ENCODE measurements around the gene ST6GALNAC5.
A peak's percentile ranks its signal among the peaks of the same experiment; 100 is the strongest.

Gene ST6GALNAC5

DNA sequence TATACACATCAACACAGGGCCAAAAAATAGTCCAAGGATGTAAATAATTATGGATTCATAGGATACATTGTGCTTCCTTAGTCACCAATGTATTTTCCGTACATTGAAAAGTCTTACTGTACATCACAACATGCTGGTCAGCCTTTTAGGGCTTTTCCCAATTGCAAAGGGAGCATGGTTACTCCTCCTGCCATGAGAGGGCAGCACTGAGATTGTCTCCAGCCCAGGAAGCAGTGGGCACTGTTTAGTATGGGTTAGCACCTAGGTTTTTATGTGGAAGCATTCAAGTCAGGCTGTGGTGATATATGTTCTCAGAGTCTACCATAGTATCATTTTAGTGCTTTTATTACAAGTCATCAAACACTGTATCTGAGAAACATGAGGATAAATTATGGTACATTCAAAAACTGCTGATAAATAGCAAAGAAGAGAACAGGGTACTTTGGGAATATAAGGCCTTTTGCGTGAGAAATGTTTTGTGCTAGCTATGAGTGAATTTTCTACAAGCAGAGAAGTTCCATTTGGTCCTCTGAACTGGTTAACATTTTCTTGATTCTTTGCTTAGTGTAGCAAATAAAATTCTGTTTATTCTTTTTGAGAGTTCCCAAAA lies 34.0 kb downstream of the ST6GALNAC5 start:
- CTCF ChIA-PET, result interaction anchor here (0.7 kb wide), 1 partner anchor 201 kb away, joined by 3 read pairs; no protein-coding TSS in a partner anchor
- Histone ChIP-seq H3K4me1 (ENCODE audit: control insufficient read depth, insufficient read depth, low read length) (no peaks in the 10 kb centered on the region), H3K27ac (ENCODE audit: extremely low read depth, low read depth, low read length) (no peak overlapping the region), H3K4me3 (ENCODE audit: low read depth, low read length) (no peak overlapping the region), H3K9me3 (ENCODE audit: control insufficient read depth, insufficient read depth, low read depth, low read length) (no peaks in the 10 kb centered on the region), H3K36me3 (ENCODE audit: control insufficient read depth in 2 of 2, insufficient read depth in 1 of 2, low read length in 2 of 2) (no peaks in the 10 kb centered on the region)
- TF ChIP-seq ZNF654 (tag by site-specific recombination; IDR thresholded peaks at IDR 0.05; ENCODE audit: low read depth), result peak; percentile 36
- no peak for TF ChIP-seq ZSCAN5A (tag by site-specific recombination; IDR thresholded peaks at IDR 0.05)
- TF ChIP-seq, protein P1, sequence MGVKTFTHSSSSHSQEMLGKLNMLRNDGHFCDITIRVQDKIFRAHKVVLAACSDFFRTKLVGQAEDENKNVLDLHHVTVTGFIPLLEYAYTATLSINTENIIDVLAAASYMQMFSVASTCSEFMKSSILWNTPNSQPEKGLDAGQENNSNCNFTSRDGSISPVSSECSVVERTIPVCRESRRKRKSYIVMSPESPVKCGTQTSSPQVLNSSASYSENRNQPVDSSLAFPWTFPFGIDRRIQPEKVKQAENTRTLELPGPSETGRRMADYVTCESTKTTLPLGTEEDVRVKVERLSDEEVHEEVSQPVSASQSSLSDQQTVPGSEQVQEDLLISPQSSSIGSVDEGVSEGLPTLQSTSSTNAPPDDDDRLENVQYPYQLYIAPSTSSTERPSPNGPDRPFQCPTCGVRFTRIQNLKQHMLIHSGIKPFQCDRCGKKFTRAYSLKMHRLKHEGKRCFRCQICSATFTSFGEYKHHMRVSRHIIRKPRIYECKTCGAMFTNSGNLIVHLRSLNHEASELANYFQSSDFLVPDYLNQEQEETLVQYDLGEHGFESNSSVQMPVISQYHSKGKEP (tag by site-specific recombination; IDR thresholded peaks at IDR 0.05), result no peak
- no peak for TF ChIP-seq ZNF354C (tag by site-specific recombination; IDR thresholded peaks at IDR 0.05; ENCODE audit: borderline replicate concordance, low read depth)
- TF ChIP-seq, protein P2, sequence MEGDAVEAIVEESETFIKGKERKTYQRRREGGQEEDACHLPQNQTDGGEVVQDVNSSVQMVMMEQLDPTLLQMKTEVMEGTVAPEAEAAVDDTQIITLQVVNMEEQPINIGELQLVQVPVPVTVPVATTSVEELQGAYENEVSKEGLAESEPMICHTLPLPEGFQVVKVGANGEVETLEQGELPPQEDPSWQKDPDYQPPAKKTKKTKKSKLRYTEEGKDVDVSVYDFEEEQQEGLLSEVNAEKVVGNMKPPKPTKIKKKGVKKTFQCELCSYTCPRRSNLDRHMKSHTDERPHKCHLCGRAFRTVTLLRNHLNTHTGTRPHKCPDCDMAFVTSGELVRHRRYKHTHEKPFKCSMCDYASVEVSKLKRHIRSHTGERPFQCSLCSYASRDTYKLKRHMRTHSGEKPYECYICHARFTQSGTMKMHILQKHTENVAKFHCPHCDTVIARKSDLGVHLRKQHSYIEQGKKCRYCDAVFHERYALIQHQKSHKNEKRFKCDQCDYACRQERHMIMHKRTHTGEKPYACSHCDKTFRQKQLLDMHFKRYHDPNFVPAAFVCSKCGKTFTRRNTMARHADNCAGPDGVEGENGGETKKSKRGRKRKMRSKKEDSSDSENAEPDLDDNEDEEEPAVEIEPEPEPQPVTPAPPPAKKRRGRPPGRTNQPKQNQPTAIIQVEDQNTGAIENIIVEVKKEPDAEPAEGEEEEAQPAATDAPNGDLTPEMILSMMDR (tag by site-specific recombination; IDR thresholded peaks at IDR 0.05), result peak; percentile 29; the same call in 1 of the 2 replicates
- TF ChIP-seq EGR2 (tag by site-specific recombination; IDR thresholded peaks at IDR 0.05; ENCODE audit: low read depth), result no peak
- no peak for TF ChIP-seq BCL11A (tag by site-specific recombination; IDR thresholded peaks at IDR 0.05; ENCODE audit: low read depth)
- TF ChIP-seq KLF1 (tag by site-specific recombination; IDR thresholded peaks at IDR 0.05), result no peak
- no peak for TF ChIP-seq ZBTB17 (tag by site-specific recombination; IDR thresholded peaks at IDR 0.05)
- POLR2A ChIA-PET, result no interaction called here

DNA sequence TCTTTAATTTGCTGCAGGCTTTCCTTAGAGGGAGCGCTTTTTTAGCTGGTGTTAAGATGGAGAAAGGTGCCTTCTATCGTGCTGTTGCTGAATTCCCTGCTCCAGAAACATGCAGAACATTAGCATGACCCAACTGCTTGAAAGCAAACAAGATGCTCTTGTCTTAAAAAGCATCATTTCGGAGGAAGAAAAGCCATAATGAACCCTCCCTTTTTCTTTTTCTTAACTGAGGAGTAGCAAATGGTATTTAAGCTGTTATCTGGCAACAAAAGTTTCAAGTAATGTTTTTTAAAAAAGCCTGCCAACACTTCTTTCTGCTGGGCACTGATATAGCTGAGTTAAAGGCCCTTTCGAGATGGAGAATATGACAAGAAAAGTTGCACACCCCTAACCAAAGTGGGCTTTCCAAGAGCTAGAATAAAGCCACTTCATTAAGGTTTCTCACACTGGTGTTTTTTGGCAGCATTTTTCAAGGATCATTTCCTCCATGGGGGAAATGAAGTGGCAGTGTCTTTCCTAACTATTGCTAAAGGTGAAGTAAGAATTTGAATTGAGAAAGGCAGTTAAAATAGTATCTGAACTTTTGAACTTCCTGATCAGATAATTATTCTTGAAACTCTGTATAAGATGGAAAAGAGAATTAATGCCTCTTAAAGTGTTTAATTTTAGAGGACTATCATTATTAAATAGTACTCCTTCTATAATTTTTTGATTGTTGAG lies 38.8 kb downstream of the ST6GALNAC5 start:
- Histone ChIP-seq H3K4me1 (ENCODE audit: control insufficient read depth, insufficient read depth, low read length) (no peaks in the 10 kb centered on the region), H3K27ac (ENCODE audit: extremely low read depth, low read depth, low read length) (no peak overlapping the region), H3K4me3 (ENCODE audit: low read depth, low read length) (no peak overlapping the region), H3K9me3 (ENCODE audit: control insufficient read depth, insufficient read depth, low read depth, low read length) (no peaks in the 10 kb centered on the region), H3K36me3 (ENCODE audit: control insufficient read depth in 2 of 2, insufficient read depth in 1 of 2, low read length in 2 of 2) (no peaks in the 10 kb centered on the region)
- no peak for TF ChIP-seq ZNF184 (tag by site-specific recombination; IDR thresholded peaks at IDR 0.05)
- TF ChIP-seq ZNF555 (tag by site-specific recombination; conservative IDR thresholded peaks at IDR 0.05), result no peak
- TF ChIP-seq, protein P1 (tag by site-specific recombination; IDR thresholded peaks at IDR 0.05), result no peak
- no peak for TF ChIP-seq GLI4 (tag by site-specific recombination; IDR thresholded peaks at IDR 0.05)
- TF ChIP-seq ZSCAN30 (tag by site-specific recombination; IDR thresholded peaks at IDR 0.05), result no peak
- TF ChIP-seq ZNF449 (tag by site-specific recombination; IDR thresholded peaks at IDR 0.05), result no peak
- no peak for TF ChIP-seq ZNF140 (tag by site-specific recombination; IDR thresholded peaks at IDR 0.05)
- TF ChIP-seq ZNF341 (tag by site-specific recombination; IDR thresholded peaks at IDR 0.05; ENCODE audit: low read depth), result no peak
- no peak for TF ChIP-seq ZNF585B (tag by site-specific recombination; IDR thresholded peaks at IDR 0.05)
- no peak for TF ChIP-seq ZNF548 (tag by site-specific recombination; IDR thresholded peaks at IDR 0.05)
- no peak for TF ChIP-seq ZNF114 (tag by site-specific recombination; IDR thresholded peaks at IDR 0.05)
- TF ChIP-seq, protein P3, sequence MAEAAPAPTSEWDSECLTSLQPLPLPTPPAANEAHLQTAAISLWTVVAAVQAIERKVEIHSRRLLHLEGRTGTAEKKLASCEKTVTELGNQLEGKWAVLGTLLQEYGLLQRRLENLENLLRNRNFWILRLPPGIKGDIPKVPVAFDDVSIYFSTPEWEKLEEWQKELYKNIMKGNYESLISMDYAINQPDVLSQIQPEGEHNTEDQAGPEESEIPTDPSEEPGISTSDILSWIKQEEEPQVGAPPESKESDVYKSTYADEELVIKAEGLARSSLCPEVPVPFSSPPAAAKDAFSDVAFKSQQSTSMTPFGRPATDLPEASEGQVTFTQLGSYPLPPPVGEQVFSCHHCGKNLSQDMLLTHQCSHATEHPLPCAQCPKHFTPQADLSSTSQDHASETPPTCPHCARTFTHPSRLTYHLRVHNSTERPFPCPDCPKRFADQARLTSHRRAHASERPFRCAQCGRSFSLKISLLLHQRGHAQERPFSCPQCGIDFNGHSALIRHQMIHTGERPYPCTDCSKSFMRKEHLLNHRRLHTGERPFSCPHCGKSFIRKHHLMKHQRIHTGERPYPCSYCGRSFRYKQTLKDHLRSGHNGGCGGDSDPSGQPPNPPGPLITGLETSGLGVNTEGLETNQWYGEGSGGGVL (tag by site-specific recombination; IDR thresholded peaks at IDR 0.05), result no peak
- CTCF ChIA-PET, result interaction anchor here (0.5 kb wide), 1 partner anchor 574 kb away, joined by 6 read pairs; no protein-coding TSS in a partner anchor
- POLR2A ChIA-PET, result no interaction called here
